ENCODE data around the gene DBNL. TPM values are rescaled to one million over a fixed set of nuclear protein-coding genes. Genes with fewer than 3 reads are reported as not detected.
"Not testable (repeated sequence)": the region's sequence is repeated elsewhere in the genome, so short reads cannot be mapped to it uniquely, and the experiment has no call there.

Gene DBNL
- total RNA-seq, 1 donor from 2014 or later = 100 TPM

DNA sequence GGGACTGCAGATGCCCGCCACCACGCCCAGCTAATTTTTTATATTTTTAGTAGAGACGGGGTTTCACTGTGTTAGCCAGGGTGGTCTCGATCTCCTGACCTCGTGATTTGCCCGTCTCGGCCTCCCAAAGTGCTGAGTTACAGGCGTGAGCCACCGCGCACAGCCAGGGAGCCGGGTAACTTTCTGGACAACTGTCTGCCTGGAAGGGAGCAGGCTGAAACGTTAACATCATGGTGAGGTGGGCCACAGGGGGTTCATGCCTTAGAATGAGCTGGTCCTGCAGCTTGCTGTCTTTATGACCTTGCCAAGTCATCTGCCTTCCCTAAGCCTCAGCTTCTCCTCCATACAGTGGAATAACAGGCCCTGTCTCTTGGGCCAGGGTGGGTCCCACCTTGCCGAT, 13.2 kb upstream of the DBNL start:
- intact Hi-C loops (cut with DNase I); H3K9me3 ChIP-seq; H3K4me3 ChIP-seq: not testable (repeated sequence)

GRCh38 chr7:44032031-44032430, 12.5 kb upstream of the DBNL start:
- H3K36me3 ChIP-seq; intact Hi-C loops (cut with DNase I); H3K4me1 ChIP-seq; H3K27ac ChIP-seq; H3K9me3 ChIP-seq; DNase-seq (ENCODE audit: extremely low spot score in 2 of 2); H3K4me3 ChIP-seq; H3K27me3 ChIP-seq: not testable (repeated sequence)

More for the DNA sequence above, 13.2 kb upstream of the DBNL start:
- H3K4me1 ChIP-seq, H3K36me3 ChIP-seq, H3K27ac ChIP-seq, H3K27me3 ChIP-seq: not testable (repeated sequence)
- DNase-seq (ENCODE audit: extremely low spot score in 2 of 2) = peak in 1 of 2 donors; percentile 10

DNA sequence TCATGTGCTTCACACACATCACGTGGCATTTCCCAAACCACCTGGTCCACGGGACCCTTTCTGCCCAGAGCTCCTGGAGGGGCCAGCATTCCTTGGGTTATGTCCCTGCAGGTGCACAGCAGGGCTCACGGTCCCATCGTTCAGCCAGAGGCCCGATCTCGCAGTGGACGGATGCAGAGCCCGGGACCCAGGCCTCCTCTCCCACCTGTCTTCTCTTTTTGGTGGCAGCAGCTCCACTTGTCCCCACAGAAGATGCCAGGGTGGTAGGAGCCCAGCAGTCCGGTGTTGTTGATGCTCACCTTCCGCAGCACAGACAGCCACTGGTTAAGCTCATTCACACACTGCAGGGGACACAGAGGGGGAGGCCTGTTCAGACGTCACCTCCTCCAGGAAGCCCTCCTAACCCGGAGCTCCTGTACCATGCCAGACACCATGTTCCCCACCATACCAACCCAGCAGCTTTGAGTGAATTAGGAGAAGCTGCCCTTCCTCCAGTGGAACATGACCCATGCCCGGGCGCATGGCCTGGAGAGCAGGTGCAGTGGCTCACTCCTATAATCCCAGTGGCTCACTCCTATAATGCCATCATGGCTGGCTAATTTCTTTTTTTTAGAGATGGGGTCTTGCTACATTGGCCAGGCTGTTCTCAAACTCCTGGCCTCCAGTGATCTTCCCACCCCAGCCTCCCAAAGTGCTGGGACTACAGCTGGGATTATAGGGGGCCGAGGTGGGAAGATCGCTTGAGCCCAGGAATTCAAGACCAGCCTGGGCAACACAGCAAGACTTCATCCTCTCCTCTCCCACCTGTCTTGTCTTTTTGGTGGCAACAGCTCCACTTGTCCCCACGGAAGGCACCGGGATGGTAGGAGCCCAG, 10.3 kb upstream of the DBNL start:
- H3K4me3 ChIP-seq; H3K4me1 ChIP-seq; DNase-seq (ENCODE audit: extremely low spot score in 2 of 2); H3K9me3 ChIP-seq; H3K27ac ChIP-seq; H3K36me3 ChIP-seq; intact Hi-C loops (cut with DNase I); H3K27me3 ChIP-seq: not testable (repeated sequence)

DNA sequence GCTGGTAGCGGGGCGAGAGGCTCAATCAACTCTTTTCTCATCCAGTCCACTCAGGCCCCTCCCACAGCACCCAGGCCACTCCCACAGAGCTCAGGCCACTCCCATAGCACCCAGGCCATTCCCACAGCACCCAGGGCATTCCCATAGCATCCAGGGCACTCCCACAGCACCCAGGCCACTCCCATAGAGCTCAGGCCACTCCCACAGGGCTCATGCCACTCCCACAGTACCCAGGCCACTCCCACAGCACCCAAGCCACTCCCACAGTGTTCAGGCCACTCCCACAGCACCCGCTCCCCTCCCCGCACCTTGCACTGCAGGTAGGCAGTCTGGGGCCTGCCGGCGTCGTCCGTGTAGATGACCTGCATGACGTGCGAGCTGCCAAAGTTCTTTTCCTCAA, 8.1 kb upstream of the DBNL start:
- DNase-seq (ENCODE audit: extremely low spot score in 2 of 2); H3K27me3 ChIP-seq; H3K27ac ChIP-seq; H3K4me3 ChIP-seq; H3K36me3 ChIP-seq; H3K9me3 ChIP-seq; H3K4me1 ChIP-seq; intact Hi-C loops (cut with DNase I): not testable (repeated sequence)

DNA sequence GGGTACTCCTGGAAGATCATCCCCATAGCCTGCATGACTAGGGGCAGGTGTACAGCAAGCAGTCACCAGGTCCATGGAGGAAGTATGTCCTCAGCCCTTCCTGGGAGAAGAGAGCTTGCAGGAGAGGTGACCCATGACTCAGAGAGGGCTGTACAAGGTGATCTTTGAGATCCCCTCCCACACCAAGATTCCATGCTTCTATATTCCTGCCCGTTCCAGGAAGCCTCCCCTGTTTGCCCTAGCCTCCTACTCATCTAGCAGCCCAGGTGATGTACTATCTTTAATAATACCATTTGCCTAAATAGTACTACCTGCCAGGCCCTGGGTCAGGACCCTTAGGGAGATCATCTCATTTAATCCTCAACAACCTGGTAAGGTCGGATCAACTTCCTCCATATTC, 6.6 kb upstream of the DBNL start:
- not testable (repeated sequence) for H3K27ac ChIP-seq; DNase-seq (ENCODE audit: extremely low spot score in 2 of 2); H3K4me1 ChIP-seq

GRCh38 chr7:44038553-44038952, 5.9 kb upstream of the DBNL start:
- not testable (repeated sequence) for H3K27ac ChIP-seq

More for the DNA sequence above, 6.6 kb upstream of the DBNL start:
- H3K36me3 ChIP-seq; H3K9me3 ChIP-seq; H3K4me3 ChIP-seq; H3K27me3 ChIP-seq; intact Hi-C loops (cut with DNase I): not testable (repeated sequence)

GRCh38 chr7:44038961-44039558, 5.4 kb upstream of the DBNL start:
- peak in 1 of 2 donors; percentile 93 for DNase-seq (ENCODE audit: extremely low spot score in 2 of 2)
- H3K36me3 ChIP-seq; H3K27me3 ChIP-seq; intact Hi-C loops (cut with DNase I); H3K9me3 ChIP-seq: not testable (repeated sequence)
- Histone ChIP-seq H3K27ac (peak overlapping the region; percentile 72), H3K4me3 (peak overlapping the region; percentile 34 to 44), H3K4me1 (peaks cover 13% of the 10 kb centered on the region)

More at GRCh38 chr7:44038553-44038952, 5.9 kb upstream of the DBNL start:
- intact Hi-C loops (cut with DNase I); H3K27me3 ChIP-seq; H3K9me3 ChIP-seq; H3K36me3 ChIP-seq; H3K4me3 ChIP-seq; DNase-seq (ENCODE audit: extremely low spot score in 2 of 2); H3K4me1 ChIP-seq: not testable (repeated sequence)

- H3K9me3 ChIP-seq; DNase-seq (ENCODE audit: extremely low spot score in 2 of 2); H3K27ac ChIP-seq; intact Hi-C loops (cut with DNase I); H3K36me3 ChIP-seq; H3K27me3 ChIP-seq: not testable (repeated sequence)
- H3K4me1 ChIP-seq = peaks cover 13% of the 10 kb centered on the region
- H3K4me3 ChIP-seq = peak overlapping the region; percentile 37 to 45
Observed at GRCh38 chr7:44039800-44040492, 4.6 kb upstream of the DBNL start.

DNA sequence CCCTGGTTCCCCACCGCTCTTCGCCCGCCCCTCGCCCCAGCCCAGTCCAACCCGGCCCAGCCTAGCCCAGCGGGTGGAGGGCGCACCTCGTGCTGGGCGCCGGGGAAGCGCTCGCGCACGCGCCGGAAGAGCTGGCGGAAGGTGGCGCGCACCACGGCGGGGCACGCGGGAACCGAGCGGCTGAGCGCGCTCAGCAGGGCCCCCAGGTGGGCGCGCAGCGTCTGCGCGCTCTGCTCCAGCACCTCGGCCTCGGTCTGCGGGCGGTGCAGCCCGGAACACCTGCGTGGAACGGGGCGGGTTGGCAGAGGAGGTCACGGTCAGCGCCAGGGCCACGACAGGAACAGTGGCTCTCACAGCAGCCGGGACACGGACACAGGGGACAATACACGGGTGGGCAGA, 4.0 kb upstream of the DBNL start:
- DNase-seq (ENCODE audit: extremely low spot score in 2 of 2); intact Hi-C loops (cut with DNase I); H3K27ac ChIP-seq; H3K9me3 ChIP-seq; H3K36me3 ChIP-seq; H3K27me3 ChIP-seq: not testable (repeated sequence)
- peaks cover 18% of the 10 kb centered on the region for H3K4me1 ChIP-seq
- H3K4me3 ChIP-seq = peak overlapping the region; percentile 37 to 45
